ENCODE results near the gene YES1.

- TF ChIP-seq ZBTB8A (tag by site-specific recombination; IDR thresholded peaks at IDR 0.05) = no peak
- no peak for TF ChIP-seq ZNF146 (tag by site-specific recombination; IDR thresholded peaks at IDR 0.05)
Measured at GRCh38 chr18:723541-724080, 88.4 kb downstream of the YES1 start.
